Measurements from ENCODE around the gene IFNAR1.
"Not testable (repeated sequence)": the region's sequence is repeated elsewhere in the genome, so short reads cannot be mapped to it uniquely, and the experiment has no call there.

The IFNAR1 gene

DNA sequence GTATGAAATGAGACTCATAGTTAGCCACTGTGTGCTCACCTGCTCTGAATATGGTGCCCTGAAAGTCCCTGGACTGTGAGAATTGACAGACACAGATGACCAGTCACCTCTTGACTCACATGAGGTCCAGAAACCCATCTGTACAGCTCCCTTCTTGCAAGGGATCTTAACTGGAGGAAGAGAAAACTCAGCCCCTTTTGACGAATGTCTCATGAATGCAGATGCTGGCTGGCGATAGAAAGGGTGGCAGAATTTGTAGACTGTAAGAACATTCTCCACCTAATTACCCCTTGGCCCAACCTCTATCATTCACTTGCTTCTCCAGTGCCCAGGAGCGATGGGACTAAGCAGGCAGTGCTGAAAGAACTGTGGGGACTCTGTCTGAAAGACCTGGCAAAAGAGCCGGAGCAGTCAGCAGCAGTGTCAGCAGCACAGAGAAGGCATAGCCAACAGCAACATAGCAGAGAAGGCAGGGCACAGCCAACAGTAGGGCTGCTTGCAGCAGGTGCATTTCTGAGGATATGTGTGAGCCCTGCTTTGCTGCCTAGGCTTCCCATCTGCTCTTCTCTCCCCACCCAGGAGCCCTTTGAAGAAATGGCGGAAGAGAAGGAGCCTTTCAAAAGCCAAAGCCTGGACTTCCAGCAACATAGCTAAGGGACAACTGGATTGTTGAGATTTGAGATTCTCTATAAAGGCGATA lies 52.6 kb downstream of the IFNAR1 start:
- DNase-seq (ENCODE audit: low spot score): no peak

DNA sequence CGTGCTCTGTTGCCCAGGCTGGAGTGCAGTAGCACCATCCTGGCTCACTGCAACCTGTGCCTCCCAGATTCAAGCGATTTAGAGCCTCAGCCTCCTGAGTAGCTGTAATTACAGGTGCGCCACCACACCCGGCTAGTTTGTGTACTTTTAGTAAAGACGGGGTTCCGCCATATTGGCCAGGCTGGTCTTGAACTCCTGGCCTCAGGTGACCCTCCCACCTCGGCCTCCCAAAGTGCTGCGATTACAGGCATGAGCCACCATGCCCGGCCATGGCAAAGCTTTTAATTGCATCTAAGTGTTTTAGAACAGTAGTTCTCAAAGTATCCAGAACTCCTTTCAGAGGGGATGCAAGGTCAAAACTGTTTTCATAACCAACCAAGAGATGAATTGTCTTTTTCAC lies 53.3 kb downstream of the IFNAR1 start:
- no peak for DNase-seq (ENCODE audit: low spot score)

DNA sequence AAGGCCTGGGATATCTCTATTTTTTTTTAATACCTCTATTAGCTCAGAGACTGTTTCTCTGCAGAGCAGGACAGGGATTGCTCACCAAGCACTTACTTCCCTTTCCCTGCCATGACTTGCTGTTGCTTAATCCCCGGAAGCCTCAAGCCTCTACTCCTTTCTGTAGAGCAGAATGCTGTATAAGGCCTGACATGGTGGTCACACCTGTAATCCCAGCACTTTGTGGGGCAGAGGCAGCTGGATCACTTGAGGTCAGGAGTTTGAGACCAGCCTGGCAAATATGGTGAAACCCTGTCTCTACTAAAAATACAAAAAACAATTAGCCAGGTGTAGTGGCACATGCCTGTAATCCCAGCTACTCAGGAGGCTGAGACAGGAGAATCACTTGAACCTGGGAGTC lies 55.2 kb downstream of the IFNAR1 start:
- DNase-seq (ENCODE audit: low spot score): not testable (repeated sequence)

DNA sequence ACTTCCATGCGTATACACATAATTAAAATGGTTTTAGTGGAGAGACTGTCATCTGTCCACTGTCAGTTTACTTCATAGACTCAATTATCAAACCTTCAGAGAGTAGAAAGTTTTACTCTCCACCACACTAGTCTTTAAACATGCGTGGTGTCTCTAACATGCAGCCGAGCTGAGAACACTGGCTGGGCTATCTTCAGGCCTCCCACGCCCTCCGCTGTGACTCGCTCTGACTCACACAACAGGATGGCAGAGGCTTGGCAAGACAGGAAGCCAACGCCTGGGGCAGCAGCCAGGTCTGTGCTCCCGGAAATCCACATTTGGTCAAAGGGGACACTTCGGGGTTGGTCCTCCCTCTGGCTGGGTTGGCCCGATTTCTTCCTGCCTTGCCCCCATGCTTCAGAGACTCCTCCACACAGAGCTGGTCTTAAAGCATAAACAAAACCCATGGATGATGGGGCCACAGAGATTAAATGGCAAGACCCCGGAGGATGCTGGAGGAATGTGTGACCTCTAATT lies 55.8 kb downstream of the IFNAR1 start:
- DNase-seq (ENCODE audit: low spot score): no peak

DNA sequence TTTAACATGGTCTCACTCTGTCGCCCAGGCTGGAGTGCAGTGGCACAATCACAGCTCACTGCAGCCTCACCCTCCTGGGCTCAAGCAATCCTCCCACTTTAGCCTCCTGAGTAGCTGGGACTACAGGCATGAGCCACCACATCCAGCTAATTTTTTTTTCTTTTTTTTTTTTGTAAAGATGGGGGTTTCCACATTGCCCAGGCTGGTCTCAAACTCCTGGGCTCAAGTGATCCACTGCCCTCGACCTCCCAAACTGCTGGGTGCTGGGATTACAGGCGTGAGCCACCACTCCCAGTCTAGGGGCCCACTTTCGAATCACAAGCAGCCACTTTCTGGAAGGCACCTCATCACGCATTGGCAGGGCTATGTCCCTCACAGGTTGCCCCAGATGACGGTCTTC lies 56.6 kb downstream of the IFNAR1 start:
- not testable (repeated sequence) for DNase-seq (ENCODE audit: low spot score)

GRCh38 chr21:33383056-33383888 lies 58.5 kb downstream of the IFNAR1 start:
- no peak for DNase-seq (ENCODE audit: low spot score)

GRCh38 chr21:33384841-33385331 lies 60.1 kb downstream of the IFNAR1 start:
- DNase-seq (ENCODE audit: low spot score): no peak

DNA sequence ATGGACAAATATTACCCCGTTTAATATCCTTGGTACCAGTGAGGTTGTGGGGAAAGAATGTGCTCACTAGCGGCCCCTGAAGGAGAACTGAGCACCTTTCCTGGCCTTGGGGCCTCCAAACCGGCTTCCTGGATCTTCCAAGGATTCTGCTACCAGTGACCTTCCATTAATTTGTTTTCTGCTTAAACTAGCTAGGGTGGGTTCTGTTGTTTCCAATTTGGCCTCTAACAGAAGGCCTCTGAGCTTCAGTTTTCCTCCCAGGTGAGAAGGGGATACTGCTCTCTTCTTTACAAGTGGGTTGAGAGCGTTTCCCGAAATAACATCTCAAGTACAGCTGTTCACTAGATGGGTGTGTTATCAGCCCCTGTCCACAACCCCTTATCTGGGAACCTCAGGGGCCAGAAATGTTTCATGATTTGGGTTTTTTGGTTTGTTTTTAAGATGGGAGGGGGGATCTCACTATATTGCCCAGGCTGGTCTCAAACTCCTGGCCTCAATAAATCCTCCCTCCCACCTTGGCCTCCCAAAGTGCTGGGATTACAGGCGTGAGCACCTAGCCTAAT lies 61.5 kb downstream of the IFNAR1 start:
- DNase-seq (ENCODE audit: low spot score): no peak

DNA sequence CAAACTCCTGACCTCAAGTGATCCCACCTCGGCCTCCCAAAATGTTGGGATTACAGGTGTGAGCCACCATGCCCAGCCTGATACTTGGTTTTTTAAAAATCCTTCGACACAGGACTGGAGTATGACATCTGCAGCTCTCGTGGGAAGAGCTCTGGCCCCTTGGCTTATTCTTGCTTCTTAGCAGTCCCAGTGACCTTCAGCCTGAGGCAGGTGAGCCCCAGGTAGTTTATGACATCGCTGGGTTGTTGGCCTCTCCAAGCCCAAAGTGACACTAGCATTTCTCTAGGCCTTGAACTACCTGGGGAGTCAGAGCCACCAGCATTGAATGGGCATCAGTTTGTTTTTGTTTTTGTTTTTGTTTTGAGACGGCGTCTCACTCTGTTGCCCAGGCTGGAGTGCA lies 62.5 kb downstream of the IFNAR1 start:
- DNase-seq (ENCODE audit: low spot score): no peak

- no peak for DNase-seq (ENCODE audit: low spot score)
Measured at GRCh38 chr21:33388188-33388587, 63.4 kb downstream of the IFNAR1 start.

GRCh38 chr21:33390479-33390878 lies 65.7 kb downstream of the IFNAR1 start:
- DNase-seq (ENCODE audit: low spot score): no peak

DNA sequence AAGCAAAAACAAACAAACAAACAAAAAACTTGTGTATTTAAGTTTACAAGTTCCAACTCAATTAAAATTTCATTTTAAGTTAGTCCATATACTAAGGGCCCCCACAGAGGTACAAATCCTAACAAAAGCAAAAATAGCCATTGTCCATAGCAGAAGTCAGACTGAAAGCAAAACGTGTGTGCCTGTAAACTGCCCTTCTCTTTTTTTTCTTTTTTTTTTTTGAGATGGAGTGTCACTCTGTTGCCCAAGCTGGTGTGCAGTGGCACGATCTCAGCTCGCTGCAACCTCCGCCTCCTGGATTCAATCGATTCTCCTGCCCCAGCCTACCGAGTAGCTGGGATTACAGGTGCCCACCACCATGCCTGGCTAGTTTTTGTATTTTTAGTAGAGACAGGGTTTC lies 66.9 kb downstream of the IFNAR1 start:
- no peak for DNase-seq (ENCODE audit: low spot score)

DNA sequence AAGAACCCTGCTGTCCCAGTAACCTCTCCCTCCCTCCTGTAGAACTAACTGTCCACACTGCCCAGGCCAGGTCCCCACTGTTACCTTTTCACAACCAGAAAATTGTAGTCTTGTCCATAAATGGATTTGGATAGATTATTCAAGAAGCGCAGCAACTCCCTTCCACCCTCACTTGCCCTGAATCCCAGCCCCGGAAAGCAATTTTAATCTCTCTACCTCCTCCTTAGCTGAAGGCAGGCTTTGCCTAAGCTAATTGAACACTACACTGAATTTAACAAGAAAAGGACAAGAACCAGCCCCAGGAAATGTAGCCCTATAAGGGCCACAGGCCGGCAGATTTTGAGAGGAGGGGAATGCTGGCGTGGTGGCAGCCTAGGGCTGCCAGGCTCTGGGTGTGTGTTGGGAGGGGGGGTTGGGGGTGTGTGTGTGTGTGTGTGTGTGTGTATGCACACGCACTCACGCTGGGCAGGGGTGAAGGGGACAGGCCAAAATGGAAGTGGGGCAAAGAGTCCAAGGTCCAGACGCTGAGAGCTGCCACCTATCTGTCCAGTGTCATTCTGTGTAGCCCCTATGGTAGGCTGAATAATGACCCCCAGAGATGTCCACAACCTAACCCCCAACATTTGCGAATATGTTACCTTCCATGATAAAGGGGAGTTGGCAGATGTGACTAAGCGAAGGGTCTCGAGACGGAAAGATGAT lies 67.7 kb downstream of the IFNAR1 start:
- DNase-seq (ENCODE audit: low spot score): no peak

DNA sequence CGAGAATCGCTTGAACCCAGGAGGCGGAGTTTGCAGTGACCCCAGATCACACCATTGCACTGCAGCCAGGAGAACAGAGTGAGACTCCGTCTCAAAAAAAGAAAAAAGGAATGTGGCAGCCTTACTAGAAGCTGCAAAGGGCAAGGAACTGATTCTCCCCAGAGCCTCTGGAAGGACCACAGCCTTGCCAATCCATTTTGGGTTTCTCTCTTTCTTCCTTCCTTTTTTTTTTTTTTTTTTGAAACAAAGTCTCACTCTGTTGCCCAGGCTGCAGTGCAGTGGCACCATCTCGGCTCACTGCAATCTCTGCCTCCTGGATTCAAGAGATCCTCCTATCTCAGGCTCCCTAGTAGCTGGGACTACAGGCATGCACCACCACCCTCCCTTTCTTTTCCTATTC lies 68.6 kb downstream of the IFNAR1 start:
- no peak for DNase-seq (ENCODE audit: low spot score)

DNA sequence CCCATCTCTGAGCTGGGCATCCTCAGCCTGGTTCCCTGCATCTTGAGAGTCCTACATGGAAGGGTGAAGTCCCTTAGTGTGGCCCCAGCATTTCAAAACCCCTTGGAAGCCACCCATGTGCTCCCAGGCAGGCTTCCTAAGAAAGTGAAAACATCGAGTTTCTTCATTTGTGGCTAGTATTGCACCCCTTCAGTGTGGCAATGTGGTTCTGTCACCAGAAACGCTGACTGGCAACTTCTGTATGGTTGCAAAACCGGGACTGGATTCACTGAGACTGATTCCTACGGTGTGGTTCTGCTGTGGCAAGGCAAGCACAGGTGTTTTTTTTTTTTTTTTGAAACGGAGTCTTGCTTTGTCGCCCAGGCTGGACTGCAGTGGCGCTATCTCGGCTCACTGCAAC lies 69.5 kb downstream of the IFNAR1 start:
- DNase-seq (ENCODE audit: low spot score): no peak

- no peak for DNase-seq (ENCODE audit: low spot score)
Measured at GRCh38 chr21:33395891-33396331, 71.1 kb downstream of the IFNAR1 start.

- DNase-seq (ENCODE audit: low spot score): no peak
Measured at GRCh38 chr21:33396436-33396835, 71.7 kb downstream of the IFNAR1 start.

DNA sequence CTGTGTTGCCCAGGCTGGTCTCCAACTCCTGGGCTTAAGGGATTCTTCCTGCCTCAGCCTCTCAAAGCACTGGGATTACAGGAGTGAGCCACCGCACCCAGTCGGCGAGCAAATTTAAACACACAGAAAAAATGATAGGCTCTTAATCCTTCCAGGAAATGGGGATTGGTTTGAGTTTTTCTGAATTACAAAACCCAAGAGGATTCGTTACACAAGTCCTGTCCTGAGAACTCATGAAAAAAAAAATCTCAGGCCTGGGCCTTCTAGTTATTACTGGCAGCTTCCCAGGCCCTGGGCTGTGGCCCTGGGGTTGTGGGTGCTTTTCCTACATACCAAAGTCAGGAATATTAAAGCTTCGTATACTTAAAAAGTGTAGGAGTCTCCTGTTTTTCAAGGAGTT lies 72.2 kb downstream of the IFNAR1 start:
- DNase-seq (ENCODE audit: low spot score): no peak

- no peak for DNase-seq (ENCODE audit: low spot score)
Measured at GRCh38 chr21:33397717-33398116, 72.9 kb downstream of the IFNAR1 start.

DNA sequence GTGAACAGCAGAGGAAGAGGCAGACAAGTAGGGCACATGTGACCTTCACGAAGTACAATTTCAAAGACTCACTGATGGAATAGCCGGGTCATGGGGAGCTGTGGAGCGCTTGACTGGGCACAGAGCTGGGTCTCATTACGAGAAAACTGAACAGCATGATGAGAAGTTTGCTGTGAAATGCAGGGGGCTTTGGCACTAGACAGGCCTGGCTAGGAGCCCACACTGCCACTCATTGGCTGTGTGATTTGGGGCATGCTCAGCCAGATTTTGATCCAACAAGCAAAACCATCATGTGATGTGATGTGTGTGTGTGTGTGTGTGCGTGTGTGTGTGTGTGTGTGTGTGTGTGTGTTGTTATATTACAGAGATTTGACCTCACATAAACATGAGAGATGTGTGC lies 73.6 kb downstream of the IFNAR1 start:
- no peak for DNase-seq (ENCODE audit: low spot score)

GRCh38 chr21:33401630-33401992 lies 76.8 kb downstream of the IFNAR1 start:
- no peak for DNase-seq (ENCODE audit: low spot score)

Data from D341Med (cell line).